ENCODE data around the gene CDC42BPB.
A peak's percentile ranks its signal among the peaks of the same experiment; 100 is the strongest.

The CDC42BPB gene

DNA sequence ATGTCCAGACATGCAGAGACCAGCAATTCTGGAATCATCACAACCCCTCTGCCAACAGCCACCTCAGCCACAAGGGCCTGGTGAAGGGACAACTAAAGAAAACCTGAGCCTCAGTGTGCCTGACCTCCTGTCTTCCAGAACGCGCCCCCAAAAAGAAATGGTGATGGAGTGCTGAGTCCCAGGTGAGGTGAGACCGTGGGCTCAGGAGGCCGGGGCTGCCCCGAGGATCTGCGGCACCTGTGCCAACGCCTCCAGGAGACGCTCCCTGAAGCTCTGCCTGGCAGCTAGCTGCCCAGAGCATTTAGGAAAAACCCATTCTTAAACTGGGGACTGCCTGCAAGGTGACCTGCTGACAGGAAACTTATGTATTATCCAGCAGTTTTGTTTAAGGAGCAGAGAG is 51.2 kb downstream of the CDC42BPB start:
- TF ChIP-seq, protein P1, sequence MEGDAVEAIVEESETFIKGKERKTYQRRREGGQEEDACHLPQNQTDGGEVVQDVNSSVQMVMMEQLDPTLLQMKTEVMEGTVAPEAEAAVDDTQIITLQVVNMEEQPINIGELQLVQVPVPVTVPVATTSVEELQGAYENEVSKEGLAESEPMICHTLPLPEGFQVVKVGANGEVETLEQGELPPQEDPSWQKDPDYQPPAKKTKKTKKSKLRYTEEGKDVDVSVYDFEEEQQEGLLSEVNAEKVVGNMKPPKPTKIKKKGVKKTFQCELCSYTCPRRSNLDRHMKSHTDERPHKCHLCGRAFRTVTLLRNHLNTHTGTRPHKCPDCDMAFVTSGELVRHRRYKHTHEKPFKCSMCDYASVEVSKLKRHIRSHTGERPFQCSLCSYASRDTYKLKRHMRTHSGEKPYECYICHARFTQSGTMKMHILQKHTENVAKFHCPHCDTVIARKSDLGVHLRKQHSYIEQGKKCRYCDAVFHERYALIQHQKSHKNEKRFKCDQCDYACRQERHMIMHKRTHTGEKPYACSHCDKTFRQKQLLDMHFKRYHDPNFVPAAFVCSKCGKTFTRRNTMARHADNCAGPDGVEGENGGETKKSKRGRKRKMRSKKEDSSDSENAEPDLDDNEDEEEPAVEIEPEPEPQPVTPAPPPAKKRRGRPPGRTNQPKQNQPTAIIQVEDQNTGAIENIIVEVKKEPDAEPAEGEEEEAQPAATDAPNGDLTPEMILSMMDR (IDR thresholded peaks at IDR 0.05; ENCODE audit: low read depth, low read length), result no peak
- H3K9me3 ChIP-seq, result no peaks in the 10 kb centered on the region
- no peak overlapping the region for H3K4me3 ChIP-seq (ENCODE audit: low read depth, low read length)
- no peaks in the 10 kb centered on the region for H3K27me3 ChIP-seq
- DNase-seq, result no peak
- peaks cover 17% of the 10 kb centered on the region; the same call in 1 of the 2 replicates for H3K36me3 ChIP-seq
- H3K4me1 ChIP-seq, result no peaks in the 10 kb centered on the region

DNA sequence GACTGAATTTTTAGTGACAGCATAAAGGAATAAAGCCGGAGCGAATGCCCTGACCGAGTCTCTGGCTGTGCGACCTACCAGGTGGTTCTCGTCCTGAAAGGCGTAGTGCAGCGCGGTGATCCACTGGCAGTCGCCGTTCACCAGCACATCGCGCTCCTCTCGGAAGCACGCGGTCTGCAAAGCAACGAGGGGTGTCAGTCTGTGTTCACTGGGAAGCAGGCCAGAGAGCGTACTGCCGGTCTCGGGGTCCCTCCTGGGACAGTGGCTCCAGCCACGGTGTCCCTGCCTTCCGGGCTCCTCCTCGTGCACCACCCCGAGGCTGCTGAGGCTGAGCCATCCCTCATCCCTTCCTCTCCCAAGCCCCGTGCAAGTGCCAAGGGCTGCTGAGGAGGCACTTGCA is 53.5 kb downstream of the CDC42BPB start:
- peaks cover 17% of the 10 kb centered on the region; the same call in 1 of the 2 replicates for H3K36me3 ChIP-seq
- H3K4me3 ChIP-seq (ENCODE audit: low read depth, low read length), result no peak overlapping the region
- H3K9me3 ChIP-seq, result no peaks in the 10 kb centered on the region
- no peaks in the 10 kb centered on the region for H3K4me1 ChIP-seq
- TF ChIP-seq, protein P1 (IDR thresholded peaks at IDR 0.05; ENCODE audit: low read depth, low read length), result no peak
- no peaks in the 10 kb centered on the region for H3K27me3 ChIP-seq
- no peak for DNase-seq

DNA sequence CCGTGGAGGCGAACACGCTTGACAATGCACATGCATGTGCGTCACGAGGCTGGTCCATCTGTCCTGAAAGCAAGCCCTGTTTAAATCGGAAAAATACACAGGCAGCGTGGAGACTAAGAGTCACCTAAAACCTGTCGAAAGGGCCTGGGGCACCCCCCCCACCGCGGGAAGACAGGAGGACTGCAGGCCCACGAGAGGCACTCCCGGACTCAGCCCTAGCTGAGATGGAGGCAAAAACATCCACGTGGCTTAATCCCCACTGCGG is 54.1 kb downstream of the CDC42BPB start:
- H3K36me3 ChIP-seq, result peaks cover 14% of the 10 kb centered on the region

GRCh38 chr14:103002578-103003350 is 54.6 kb downstream of the CDC42BPB start:
- Histone ChIP-seq H3K9me3 (no peaks in the 10 kb centered on the region), H3K4me3 (ENCODE audit: low read depth, low read length) (no peak overlapping the region)
- TF ChIP-seq, protein P1 (IDR thresholded peaks at IDR 0.05; ENCODE audit: low read depth, low read length), result peak; percentile 18; the same call in 1 of the 2 replicates

More for the DNA sequence above, 54.1 kb downstream of the CDC42BPB start:
- Histone ChIP-seq H3K4me1 (no peaks in the 10 kb centered on the region), H3K27me3 (no peaks in the 10 kb centered on the region), H3K9me3 (no peaks in the 10 kb centered on the region), H3K4me3 (ENCODE audit: low read depth, low read length) (no peak overlapping the region)
- DNase-seq, result no peak
- TF ChIP-seq, protein P1 (IDR thresholded peaks at IDR 0.05; ENCODE audit: low read depth, low read length), result no peak

GRCh38 chr14:103001651-103002396 is 55.5 kb downstream of the CDC42BPB start:
- DNase-seq, result no peak
- no peaks in the 10 kb centered on the region for H3K9me3 ChIP-seq
- no peaks in the 10 kb centered on the region for H3K4me1 ChIP-seq
- H3K36me3 ChIP-seq, result peaks cover 5% of the 10 kb centered on the region
- TF ChIP-seq, protein P1 (IDR thresholded peaks at IDR 0.05; ENCODE audit: low read depth, low read length), result no peak
- H3K27me3 ChIP-seq, result no peaks in the 10 kb centered on the region
- no peak overlapping the region for H3K4me3 ChIP-seq (ENCODE audit: low read depth, low read length)

More at GRCh38 chr14:103002578-103003350, 54.6 kb downstream of the CDC42BPB start:
- H3K27me3 ChIP-seq, result no peaks in the 10 kb centered on the region
- no peak for DNase-seq
- peaks cover 12% of the 10 kb centered on the region for H3K36me3 ChIP-seq
- no peaks in the 10 kb centered on the region for H3K4me1 ChIP-seq

DNA sequence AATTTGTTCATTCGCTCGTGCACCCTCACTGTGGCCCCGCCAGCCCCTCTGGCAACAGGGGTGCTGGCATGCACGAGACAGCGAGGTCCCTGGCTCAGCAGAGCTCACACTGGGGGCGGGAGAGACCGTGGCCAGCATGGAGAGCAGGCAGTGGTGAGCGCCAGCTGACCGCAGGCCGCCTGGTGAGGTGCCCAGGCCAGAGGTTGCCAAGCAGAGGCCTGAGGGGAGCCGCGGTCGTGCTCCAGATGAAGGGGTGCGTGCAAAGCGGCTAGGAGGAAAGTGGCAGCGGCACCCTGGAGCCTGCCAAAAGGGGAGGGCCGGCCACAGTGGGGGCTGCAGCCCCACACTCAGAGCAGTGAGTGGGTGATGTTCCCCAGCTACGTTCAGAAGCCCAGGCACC is 56.1 kb downstream of the CDC42BPB start:
- Histone ChIP-seq H3K9me3 (no peaks in the 10 kb centered on the region), H3K4me1 (no peaks in the 10 kb centered on the region), H3K36me3 (peaks cover 5% of the 10 kb centered on the region), H3K27me3 (no peaks in the 10 kb centered on the region), H3K4me3 (ENCODE audit: low read depth, low read length) (no peak overlapping the region)
- no peak for DNase-seq
- TF ChIP-seq, protein P1 (IDR thresholded peaks at IDR 0.05; ENCODE audit: low read depth, low read length), result no peak
